ENCODE data around the gene RIN3. TPM values are rescaled to one million over a fixed set of nuclear protein-coding genes. Genes with fewer than 3 reads are reported as not detected.

Gene RIN3
- total RNA-seq, 1 experiment from 2014 or later, result 1.5 TPM

GRCh38 chr14:92482621-92483319 is 30.8 kb upstream of the RIN3 start:
- H3K79me2 ChIP-seq (ENCODE audit: insufficient read depth, low read length), result no peaks in the 10 kb centered on the region
- WGBS (ENCODE audit: extremely low coverage, insufficient read length, low lambda C conversion rate), result no CpG with 5 or more reads among the region's 9 CpGs
- no peaks in the 10 kb centered on the region for H3K23me2 ChIP-seq (ENCODE audit: insufficient read length, low read depth, low read length, poor library complexity, severe bottlenecking)
- H4K8ac ChIP-seq (replicated peaks; ENCODE audit: insufficient read length, low read depth, low read length), result no peak overlapping the region
- no peak overlapping the region for H2AFZ ChIP-seq (ENCODE audit: low read length)
- H4K91ac ChIP-seq (ENCODE audit: insufficient read length, low read depth, low read length), result no peak overlapping the region
- no peak overlapping the region for H2BK15ac ChIP-seq (ENCODE audit: low read depth, low read length)
- no peaks in the 10 kb centered on the region for H3K9me3 ChIP-seq (ENCODE audit: control insufficient read depth, low read depth, low read length)
- no peak overlapping the region for H3K4ac ChIP-seq (ENCODE audit: low read depth, low read length)
- H3K79me1 ChIP-seq (ENCODE audit: insufficient read depth, low read depth, low read length, poor library complexity, severe bottlenecking), result no peaks in the 10 kb centered on the region
- no peaks in the 10 kb centered on the region for H4K20me1 ChIP-seq (ENCODE audit: control insufficient read depth, insufficient read depth, insufficient read length)
- Mint-ChIP-seq H3K27me3 (ENCODE audit: low read depth) (peaks cover 43% of the 10 kb centered on the region), H3K9me3 (no peaks in the 10 kb centered on the region), H3K4me1 (peaks cover 8 to 15% of the 10 kb centered on the region in 2 experiments), H3K27ac (no peak overlapping the region), H3K4me3 (no peak overlapping the region; a peak in 1 of 5 replicates), H3K36me3 (ENCODE audit: insufficient read depth in 1 of 3, low read depth in 3 of 3) (no peaks in the 10 kb centered on the region)
- no peak overlapping the region for H3K23ac ChIP-seq (ENCODE audit: insufficient read length, low read depth, low read length)
- no peak overlapping the region for H3K14ac ChIP-seq (ENCODE audit: insufficient read depth, low read length)
- H2AK5ac ChIP-seq (ENCODE audit: insufficient read length, low read length), result no peak overlapping the region
- peaks cover 1% of the 10 kb centered on the region; the same call in 1 of the 2 replicates for H3K4me1 ChIP-seq (ENCODE audit: insufficient read depth, low read length)
- no peak overlapping the region for H4K5ac ChIP-seq (ENCODE audit: insufficient read length, low read depth, low read length)
- DNase-seq, result peak; percentile 12
- H2BK120ac ChIP-seq (ENCODE audit: low read depth, low read length, poor library complexity, severe bottlenecking), result no peak overlapping the region
- H2BK20ac ChIP-seq (ENCODE audit: low read depth, low read length, poor library complexity, severe bottlenecking), result no peak overlapping the region
- no peak overlapping the region for H2BK12ac ChIP-seq (ENCODE audit: insufficient read length, low read depth, low read length)
- H2BK5ac ChIP-seq (ENCODE audit: insufficient read length, low read length), result no peak overlapping the region
- no peaks in the 10 kb centered on the region; the same call in 1 of the 2 replicates for H3K27me3 ChIP-seq (ENCODE audit: insufficient read depth, low read length)
- no peak overlapping the region for H3K56ac ChIP-seq (ENCODE audit: insufficient read length, low read depth, low read length)
- H3K27ac ChIP-seq (ENCODE audit: insufficient read length, low read depth, low read length), result no peak overlapping the region
- no peak overlapping the region for H3K9ac ChIP-seq (ENCODE audit: extremely low read depth, insufficient read length, low read length)
- no peak for TF ChIP-seq CTCF (conservative IDR thresholded peaks at IDR 0.05)
- H3T11ph ChIP-seq (ENCODE audit: low read length), result no peak overlapping the region
- H3K18ac ChIP-seq (ENCODE audit: insufficient read length, low read depth, low read length), result no peak overlapping the region
- H3K4me2 ChIP-seq (ENCODE audit: insufficient read depth, insufficient read length, low read length), result no peak overlapping the region
